IgD-negative memory B cell (primary cell): ENCODE results near the gene GMPS. TPM values are rescaled to one million over a fixed set of nuclear protein-coding genes. Genes with fewer than 3 reads are reported as not detected.
A peak's percentile ranks its signal among the peaks of the same experiment; 100 is the strongest.

Source experiments
- H3K27ac Mint-ChIP-seq, 3 donors: one replicate each; pipeline ENCODE4 v1.8.0; 2020 to 2022; ENCODE audit warnings: mild to moderate bottlenecking in 3 of 3, mixed read lengths in 3 of 3, moderate library complexity in 1 of 3
- H3K27me3 Mint-ChIP-seq: one replicate; pipeline ENCODE4 v1.8.0; 2021; ENCODE audit warnings: mixed read lengths
- H3K36me3 Mint-ChIP-seq: one replicate; pipeline ENCODE4 v1.8.0; 2020; ENCODE audit warnings: mild to moderate bottlenecking, mixed read lengths
- H3K4me1 Mint-ChIP-seq, 3 donors: one replicate each; pipeline ENCODE4 v1.8.0; 2020 to 2022; ENCODE audit warnings: mixed read lengths in 3 of 3, mild to moderate bottlenecking in 1 of 3
- H3K4me3 Mint-ChIP-seq, 4 donors: one replicate each; pipeline ENCODE4 v1.8.0; 2020 to 2022; ENCODE audit warnings: mild to moderate bottlenecking in 4 of 4, mixed read lengths in 4 of 4, moderate library complexity in 3 of 4
- H3K9me3 Mint-ChIP-seq, 3 donors: one replicate each; pipeline ENCODE4 v1.8.0; 2020 to 2021; ENCODE audit warnings: mixed read lengths in 3 of 3, mild to moderate bottlenecking in 1 of 3
- polyA plus RNA-seq: library from polyadenylated mRNA; unstranded; fragments of 300-500 nt; fragmentation: Illumina TruSeq; gene quantifications from one replicate; pipeline ENCODE4 v1.2.3, GENCODE V29; 2021

Gene GMPS
- polyA plus RNA-seq, 1 donor from 2014 or later = 47.1 TPM

DNA sequence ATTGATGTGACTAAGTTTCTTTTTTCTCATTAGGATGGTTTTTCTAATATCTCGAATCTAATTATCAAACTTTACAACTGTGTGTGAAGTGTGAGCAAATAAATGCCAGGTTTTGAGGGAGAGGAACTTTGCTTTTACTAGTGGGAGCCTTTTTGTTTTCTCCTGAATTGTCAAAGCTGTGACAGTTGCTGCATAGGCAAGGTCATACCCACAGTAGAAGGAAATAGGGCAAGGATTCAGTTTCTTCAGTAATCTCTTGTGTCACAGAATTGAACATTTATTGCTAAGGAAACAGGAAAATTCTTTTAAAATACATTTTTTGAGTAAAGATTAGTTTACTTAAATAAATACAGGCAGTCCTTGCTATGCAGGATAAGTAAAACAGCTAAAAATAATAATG lies 19.5 kb downstream of the GMPS start:
- H3K36me3 Mint-ChIP-seq = peaks cover 2% of the 10 kb centered on the region
- no peaks in the 10 kb centered on the region for H3K27me3 Mint-ChIP-seq
- no peaks in the 10 kb centered on the region for H3K9me3 Mint-ChIP-seq
- H3K27ac Mint-ChIP-seq = no peak overlapping the region
- peaks cover 12 to 27% (median 26%) of the 10 kb centered on the region in 3 donors for H3K4me1 Mint-ChIP-seq
- no peak overlapping the region for H3K4me3 Mint-ChIP-seq

DNA sequence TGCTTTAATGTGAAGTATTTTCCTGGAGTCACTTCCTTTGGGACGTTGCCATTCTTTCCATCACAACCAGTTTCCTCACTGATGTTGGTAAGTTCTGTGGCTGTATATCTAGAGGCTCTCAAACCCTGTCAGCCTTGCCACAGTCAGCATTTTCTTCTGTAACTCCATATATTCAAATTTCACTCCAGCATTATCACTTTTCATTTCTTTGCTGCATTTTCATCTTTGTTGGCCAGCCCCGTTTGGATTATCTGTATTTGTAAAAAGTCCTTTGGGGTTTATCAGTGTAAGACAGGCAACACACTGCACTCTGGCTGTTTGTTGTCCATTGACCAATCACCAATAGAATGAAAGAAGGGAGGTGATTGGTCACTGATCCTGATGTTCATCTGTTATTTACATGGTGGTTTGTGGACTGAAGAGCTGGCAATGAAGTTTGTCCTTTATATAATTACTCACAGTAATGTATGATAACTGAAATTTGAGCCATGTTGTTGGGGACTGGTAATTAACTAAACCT lies 20.3 kb downstream of the GMPS start:
- Mint-ChIP-seq H3K27me3 (no peaks in the 10 kb centered on the region), H3K27ac (peak overlapping the region in 1 of 3 donors; percentile 26), H3K4me1 (peaks cover 11 to 26% (median 26%) of the 10 kb centered on the region in 3 donors)

DNA sequence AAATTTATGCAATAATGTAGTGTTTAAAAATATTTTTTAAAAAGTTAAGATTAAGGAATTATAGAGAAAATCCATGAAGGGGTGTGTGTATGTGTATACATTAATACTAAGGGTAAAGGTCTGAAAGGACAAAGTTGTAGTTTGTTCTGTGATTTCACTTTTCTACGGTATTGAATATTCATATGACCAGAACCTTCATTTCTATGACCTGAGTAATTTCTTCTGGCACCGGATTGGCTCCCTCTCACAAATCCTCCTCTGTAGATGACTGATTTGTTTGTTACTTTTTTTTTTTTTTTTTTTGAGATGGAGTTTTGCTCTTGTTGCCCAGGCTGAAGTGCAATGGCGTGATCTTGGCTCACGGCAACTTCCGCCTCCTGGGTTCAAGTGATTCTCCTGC lies 20.9 kb downstream of the GMPS start:
- Mint-ChIP-seq H3K4me1 (peaks cover 11 to 26% (median 26%) of the 10 kb centered on the region in 3 donors), H3K27me3 (no peaks in the 10 kb centered on the region), H3K36me3 (peaks cover 5% of the 10 kb centered on the region), H3K9me3 (no peaks in the 10 kb centered on the region), H3K27ac (no peak overlapping the region), H3K4me3 (no peak overlapping the region)

More for the DNA sequence above, 20.3 kb downstream of the GMPS start:
- H3K36me3 Mint-ChIP-seq = peaks cover 3% of the 10 kb centered on the region
- H3K9me3 Mint-ChIP-seq = no peaks in the 10 kb centered on the region
- peak overlapping the region in 2 of 4 donors; percentile 1 to 24 for H3K4me3 Mint-ChIP-seq

DNA sequence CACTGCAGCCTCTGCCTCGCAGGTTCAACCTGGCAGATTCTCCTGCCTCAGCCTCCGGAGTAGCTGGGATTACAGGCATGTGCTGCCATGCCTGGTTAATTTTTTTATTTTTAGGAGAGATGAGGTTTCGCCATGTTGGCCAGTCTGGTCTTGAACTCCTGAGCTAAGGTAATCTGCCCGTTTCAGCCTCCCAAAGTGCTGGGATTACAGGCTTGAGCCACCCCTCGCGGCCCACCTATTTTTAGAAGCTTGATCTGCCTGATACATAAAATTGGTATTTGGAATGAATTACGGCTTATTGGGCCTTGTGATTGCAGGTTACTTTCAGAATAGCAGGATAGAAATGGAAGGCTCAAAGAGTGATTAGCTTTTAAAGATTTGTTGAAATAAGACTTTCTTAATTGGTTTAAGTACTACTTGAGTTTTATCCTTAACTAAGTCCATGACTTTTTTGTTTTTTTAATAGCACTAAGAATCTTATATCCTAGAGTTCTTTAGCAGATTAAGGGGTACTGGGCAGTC lies 25.0 kb downstream of the GMPS start:
- Mint-ChIP-seq H3K27me3 (no peaks in the 10 kb centered on the region), H3K36me3 (peaks cover 16% of the 10 kb centered on the region), H3K9me3 (no peaks in the 10 kb centered on the region), H3K27ac (no peak overlapping the region), H3K4me3 (no peak overlapping the region), H3K4me1 (peaks cover 4 to 10% (median 7%) of the 10 kb centered on the region in 3 donors)

DNA sequence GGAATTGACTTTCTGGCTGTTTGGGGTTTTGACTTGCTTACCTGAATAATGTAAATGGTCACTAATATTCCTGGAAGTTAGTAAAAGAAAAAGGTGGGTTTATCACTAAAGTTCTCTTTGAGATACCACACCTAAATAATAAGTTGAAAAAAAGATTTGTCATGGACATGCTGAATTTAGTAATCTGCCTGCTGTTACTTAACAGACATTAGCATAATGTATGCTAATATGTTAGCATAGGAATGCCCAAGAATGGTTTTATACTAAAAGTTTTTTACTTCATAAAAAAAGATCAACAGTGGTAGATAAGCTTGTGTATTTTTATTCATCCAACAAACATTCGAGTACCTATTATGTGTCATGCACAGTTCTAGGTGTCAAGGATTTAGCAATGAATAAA lies 36.5 kb downstream of the GMPS start:
- H3K36me3 Mint-ChIP-seq = peaks cover 11% of the 10 kb centered on the region
- no peaks in the 10 kb centered on the region for H3K27me3 Mint-ChIP-seq
- H3K4me1 Mint-ChIP-seq = peaks cover 6 to 10% (median 7%) of the 10 kb centered on the region in 3 donors
- no peak overlapping the region for H3K4me3 Mint-ChIP-seq
- no peak overlapping the region for H3K27ac Mint-ChIP-seq
- no peaks in the 10 kb centered on the region for H3K9me3 Mint-ChIP-seq

DNA sequence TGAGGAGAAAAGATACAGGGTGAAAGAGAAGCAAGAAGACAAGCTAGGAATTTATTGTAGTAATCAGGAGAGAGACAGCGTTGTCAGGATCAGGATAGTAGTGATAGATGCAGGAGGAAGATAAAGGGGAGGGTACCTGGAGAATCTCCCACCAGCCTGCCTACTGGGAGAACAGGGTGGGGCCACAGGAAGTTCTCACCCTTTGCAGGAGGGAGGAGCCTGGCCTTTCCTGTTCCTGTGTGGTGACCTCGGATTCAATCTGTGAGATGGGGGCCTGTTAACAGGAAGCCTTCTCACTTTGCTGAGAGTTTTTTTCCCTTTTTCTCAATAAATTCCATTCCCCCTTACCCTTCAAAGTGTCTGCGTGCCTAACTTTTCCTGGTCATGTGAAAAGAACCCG lies 37.6 kb downstream of the GMPS start:
- Mint-ChIP-seq H3K36me3 (peaks cover 16% of the 10 kb centered on the region), H3K4me1 (peaks cover 6 to 10% (median 7%) of the 10 kb centered on the region in 3 donors), H3K9me3 (no peaks in the 10 kb centered on the region), H3K27ac (peak overlapping the region in 2 of 3 donors; percentile 10 to 88), H3K4me3 (no peak overlapping the region), H3K27me3 (no peaks in the 10 kb centered on the region)

DNA sequence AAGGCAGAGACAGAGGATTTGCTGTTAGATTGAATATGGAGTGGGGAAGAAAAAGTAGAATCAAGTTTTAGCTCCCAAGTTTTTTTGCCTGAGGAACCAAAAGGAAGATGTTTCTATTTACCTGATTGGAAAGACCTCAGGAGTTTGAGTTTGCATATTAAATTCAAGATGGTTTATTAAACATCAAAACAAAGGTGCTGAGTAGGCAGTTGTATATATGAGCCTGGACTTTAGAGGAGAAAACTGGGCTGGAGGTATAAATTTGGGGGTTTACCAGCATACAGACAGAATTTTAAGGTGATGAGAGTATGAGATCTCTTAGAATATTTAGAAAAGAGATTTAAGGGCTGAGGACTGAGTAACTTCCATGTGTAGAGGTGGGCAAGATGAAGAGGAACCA lies 38.2 kb downstream of the GMPS start:
- peaks cover 17% of the 10 kb centered on the region for H3K36me3 Mint-ChIP-seq
- H3K4me1 Mint-ChIP-seq = peaks cover 6 to 10% (median 7%) of the 10 kb centered on the region in 3 donors
- H3K27me3 Mint-ChIP-seq = no peaks in the 10 kb centered on the region
- no peak overlapping the region for H3K4me3 Mint-ChIP-seq
- peak overlapping the region in 2 of 3 donors; percentile 2 to 88 for H3K27ac Mint-ChIP-seq
- no peaks in the 10 kb centered on the region for H3K9me3 Mint-ChIP-seq

DNA sequence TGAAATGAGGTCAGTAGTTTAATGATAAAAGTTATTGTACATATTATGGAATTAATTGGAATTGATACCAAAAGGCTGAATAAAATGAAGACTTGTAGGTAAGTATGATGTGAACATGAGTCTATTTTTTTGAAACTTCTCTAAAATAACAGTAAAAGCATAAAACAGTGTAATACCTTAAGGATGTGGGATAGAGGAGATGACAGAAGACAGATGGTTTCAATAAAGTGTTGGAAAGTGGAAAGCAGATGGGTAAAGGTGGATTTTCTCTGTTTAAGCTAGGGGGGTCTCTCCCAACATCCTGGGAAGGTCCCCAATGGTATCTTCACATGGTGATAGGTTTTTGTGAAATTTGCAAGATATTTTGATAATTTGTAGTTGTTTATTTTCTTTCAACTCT lies 41.6 kb downstream of the GMPS start:
- H3K27me3 Mint-ChIP-seq = no peaks in the 10 kb centered on the region
- H3K4me1 Mint-ChIP-seq = peaks cover 6 to 10% (median 7%) of the 10 kb centered on the region in 3 donors
- peaks cover 33% of the 10 kb centered on the region for H3K36me3 Mint-ChIP-seq

DNA sequence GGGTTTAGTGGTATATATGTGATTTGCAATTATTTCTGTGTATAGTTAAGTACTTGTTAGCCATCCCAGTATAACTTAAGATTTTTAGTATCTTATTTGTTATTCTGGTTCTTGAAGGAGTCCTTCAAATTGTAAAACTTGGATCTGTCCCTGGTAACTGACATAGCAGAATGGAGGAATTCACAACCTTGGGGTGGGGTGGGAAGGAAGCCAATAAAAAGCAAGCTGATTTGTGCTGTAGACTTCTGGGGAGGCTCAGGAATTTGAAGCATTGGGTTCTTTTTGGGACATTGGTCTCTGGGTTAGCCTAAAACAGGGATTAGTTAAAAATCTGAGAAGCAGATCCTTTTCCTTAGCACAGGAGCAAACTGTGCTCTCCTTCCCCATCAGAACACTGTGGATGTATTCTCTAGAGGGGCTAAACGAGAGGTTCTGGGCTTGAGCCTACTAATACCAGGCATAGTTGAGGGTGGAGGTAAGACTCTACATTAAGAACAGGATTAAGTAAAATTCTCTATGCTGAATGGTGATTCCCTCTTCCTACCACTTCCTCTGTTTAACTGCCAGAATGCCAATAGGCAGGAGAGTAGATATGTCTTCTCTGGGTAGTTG lies 42.2 kb downstream of the GMPS start:
- H3K9me3 Mint-ChIP-seq = no peaks in the 10 kb centered on the region
- peaks cover 30% of the 10 kb centered on the region for H3K36me3 Mint-ChIP-seq
- no peak overlapping the region for H3K4me3 Mint-ChIP-seq
- no peaks in the 10 kb centered on the region for H3K27me3 Mint-ChIP-seq
- H3K4me1 Mint-ChIP-seq = peaks cover 3 to 7% (median 5%) of the 10 kb centered on the region in 3 donors
- no peak overlapping the region for H3K27ac Mint-ChIP-seq

More for the DNA sequence above, 41.6 kb downstream of the GMPS start:
- Mint-ChIP-seq H3K9me3 (no peaks in the 10 kb centered on the region), H3K27ac (no peak overlapping the region), H3K4me3 (no peak overlapping the region)

DNA sequence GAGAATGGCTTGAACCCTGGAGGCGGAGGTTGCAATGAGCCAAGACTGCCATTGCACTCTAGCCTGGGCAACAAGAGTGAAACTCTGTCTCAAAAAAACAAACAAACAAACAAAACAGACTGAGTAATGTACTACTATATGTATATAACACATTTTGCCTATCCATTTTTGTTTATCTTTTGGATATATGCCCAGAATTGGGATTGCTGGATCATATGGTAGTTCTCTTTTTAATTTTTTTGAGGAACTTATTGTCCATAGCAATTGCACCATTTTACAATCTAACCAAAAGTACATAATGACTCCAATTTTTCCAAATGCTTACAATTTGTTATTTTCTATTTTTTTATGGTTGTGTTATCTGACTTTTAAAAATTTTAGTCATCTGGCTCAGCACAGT lies 47.3 kb downstream of the GMPS start:
- Mint-ChIP-seq H3K27ac (no peak overlapping the region), H3K9me3 (no peaks in the 10 kb centered on the region), H3K4me1 (no peaks in the 10 kb centered on the region), H3K36me3 (peaks cover 22% of the 10 kb centered on the region), H3K4me3 (no peak overlapping the region), H3K27me3 (no peaks in the 10 kb centered on the region)

DNA sequence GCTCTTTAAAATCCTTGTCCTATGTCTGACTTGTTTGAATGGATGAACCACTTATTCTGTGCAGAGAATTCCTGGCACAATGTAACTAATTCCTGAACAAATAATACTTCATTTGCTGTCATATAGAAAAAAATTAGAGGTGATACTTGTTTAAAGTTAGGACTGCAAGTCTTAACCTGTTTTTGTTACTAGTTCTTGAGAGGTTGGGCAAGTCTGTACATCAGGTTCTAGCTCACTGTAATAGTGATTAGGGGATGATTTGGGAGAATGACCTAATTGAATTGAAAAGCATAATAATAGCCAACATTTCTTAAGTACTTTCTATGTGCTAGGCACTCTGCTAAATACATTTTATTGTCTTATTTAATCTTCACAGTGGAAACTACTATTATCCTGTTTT lies 49.3 kb downstream of the GMPS start:
- Mint-ChIP-seq H3K4me3 (no peak overlapping the region), H3K27ac (no peak overlapping the region), H3K36me3 (peaks cover 17% of the 10 kb centered on the region), H3K27me3 (no peaks in the 10 kb centered on the region), H3K4me1 (no peaks in the 10 kb centered on the region), H3K9me3 (no peaks in the 10 kb centered on the region)

DNA sequence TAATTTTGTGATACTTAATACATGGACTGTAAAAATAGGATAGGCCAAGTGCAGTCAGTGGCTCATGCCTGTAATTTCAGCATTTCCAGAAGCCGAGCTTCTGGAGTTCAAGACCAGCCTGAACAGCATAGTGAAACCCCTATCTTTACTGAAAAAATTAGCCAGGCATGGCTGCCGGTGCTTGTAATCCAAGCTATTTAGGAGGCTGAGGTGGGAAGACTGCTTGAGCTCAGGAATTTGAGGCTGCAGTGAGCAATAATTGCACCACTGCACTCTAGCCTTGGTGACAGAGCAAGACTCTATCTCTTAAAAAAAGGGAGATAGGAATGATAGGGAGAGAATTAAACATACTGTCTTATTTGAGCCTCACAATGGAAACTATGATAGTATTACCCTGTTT lies 51.0 kb downstream of the GMPS start:
- Mint-ChIP-seq H3K36me3 (peaks cover 13% of the 10 kb centered on the region), H3K4me1 (no peaks in the 10 kb centered on the region), H3K27me3 (no peaks in the 10 kb centered on the region), H3K9me3 (no peaks in the 10 kb centered on the region), H3K27ac (no peak overlapping the region), H3K4me3 (no peak overlapping the region)

DNA sequence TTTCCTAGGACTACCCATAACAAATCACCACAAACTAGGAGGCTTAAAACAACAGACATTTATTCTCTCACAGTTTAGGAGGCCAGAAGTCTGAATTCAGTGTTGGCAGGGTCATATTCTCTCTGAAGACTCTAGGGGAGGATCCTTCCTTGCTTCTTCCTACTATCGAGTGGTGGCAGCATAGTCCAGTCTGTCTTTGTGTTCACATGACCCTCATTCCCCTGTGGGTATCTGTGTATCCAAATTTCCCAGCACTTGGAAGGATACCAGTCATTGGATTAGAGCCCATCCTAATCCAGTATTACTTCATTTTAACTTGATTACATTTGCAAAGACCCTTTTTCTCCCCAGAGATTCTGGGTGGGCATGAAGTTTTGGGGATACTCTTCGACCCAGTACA lies 63.8 kb downstream of the GMPS start:
- peaks cover 17% of the 10 kb centered on the region for H3K36me3 Mint-ChIP-seq
- H3K27ac Mint-ChIP-seq = no peak overlapping the region

DNA sequence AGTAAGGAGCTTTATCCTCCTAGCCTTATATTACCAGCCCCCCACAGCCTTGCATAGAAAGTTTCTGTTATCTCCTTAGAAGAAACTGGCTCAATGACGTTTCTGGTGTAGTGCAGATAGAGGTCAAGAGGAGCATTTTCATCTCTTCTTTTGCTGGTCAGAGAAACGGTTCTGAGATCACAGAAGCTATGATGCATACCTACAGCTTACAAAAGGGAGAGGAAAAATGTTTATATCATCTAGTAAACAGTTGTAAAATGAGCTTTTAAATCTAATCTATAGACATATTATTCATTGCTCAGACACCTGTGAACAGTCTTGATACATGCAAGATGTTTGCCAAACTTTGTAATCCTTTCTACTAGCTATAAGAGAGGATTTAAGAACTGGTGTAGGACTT lies 68.0 kb downstream of the GMPS start:
- no peak overlapping the region for H3K4me3 Mint-ChIP-seq
- no peaks in the 10 kb centered on the region for H3K27me3 Mint-ChIP-seq
- H3K36me3 Mint-ChIP-seq = peaks cover 22% of the 10 kb centered on the region
- no peaks in the 10 kb centered on the region for H3K9me3 Mint-ChIP-seq
- peaks cover 0 to 2% (median 0%) of the 10 kb centered on the region in 3 donors for H3K4me1 Mint-ChIP-seq
- no peak overlapping the region for H3K27ac Mint-ChIP-seq

More for the DNA sequence above, 63.8 kb downstream of the GMPS start:
- Mint-ChIP-seq H3K27me3 (no peaks in the 10 kb centered on the region), H3K9me3 (no peaks in the 10 kb centered on the region), H3K4me3 (no peak overlapping the region), H3K4me1 (peaks cover 0 to 2% (median 0%) of the 10 kb centered on the region in 3 donors)

DNA sequence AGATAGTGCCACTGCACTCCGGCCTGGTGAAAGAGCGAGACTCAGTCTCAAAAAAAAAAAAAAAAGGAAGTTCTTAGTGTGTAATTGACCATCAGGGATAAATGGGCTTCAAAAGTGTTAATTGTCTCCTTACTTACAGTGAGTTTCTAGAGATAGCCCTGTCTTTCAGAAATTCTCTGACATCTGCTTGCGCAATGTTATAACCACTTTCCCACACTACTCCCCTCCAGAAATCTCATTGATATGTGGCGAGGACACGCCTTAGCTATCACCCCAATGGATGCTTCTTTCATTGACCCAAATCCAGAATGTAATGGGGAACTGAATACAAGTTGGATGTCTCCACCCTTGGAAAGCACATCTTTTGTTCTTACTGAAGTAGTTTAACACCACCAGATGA lies 70.9 kb downstream of the GMPS start:
- H3K4me3 Mint-ChIP-seq = no peak overlapping the region
- H3K27ac Mint-ChIP-seq = no peak overlapping the region
- H3K4me1 Mint-ChIP-seq = peaks cover 0 to 2% (median 0%) of the 10 kb centered on the region in 3 donors
- no peaks in the 10 kb centered on the region for H3K9me3 Mint-ChIP-seq
- no peaks in the 10 kb centered on the region for H3K27me3 Mint-ChIP-seq
- H3K36me3 Mint-ChIP-seq = peaks cover 15% of the 10 kb centered on the region

DNA sequence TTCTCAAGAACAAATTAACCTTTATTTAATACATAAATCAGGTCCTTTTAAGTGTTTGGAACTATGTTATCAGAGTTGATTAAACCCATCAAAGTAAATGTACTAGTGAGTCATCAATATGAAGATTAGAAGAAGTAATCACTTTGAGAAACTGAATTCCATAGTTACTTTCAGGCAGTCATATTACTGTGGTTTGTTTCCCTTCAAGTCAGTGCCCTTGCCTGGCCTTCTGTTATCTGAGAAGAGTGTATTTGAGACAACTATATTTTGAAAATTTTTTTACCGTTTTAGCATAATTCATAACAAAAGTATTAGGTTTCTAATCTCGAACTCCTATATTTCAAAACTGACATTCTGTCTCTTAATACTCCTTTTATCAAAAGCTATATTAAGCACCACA lies 73.6 kb downstream of the GMPS start:
- H3K36me3 Mint-ChIP-seq = peaks cover 13% of the 10 kb centered on the region
- no peaks in the 10 kb centered on the region for H3K4me1 Mint-ChIP-seq
- no peak overlapping the region for H3K27ac Mint-ChIP-seq
- no peaks in the 10 kb centered on the region for H3K9me3 Mint-ChIP-seq
- no peak overlapping the region for H3K4me3 Mint-ChIP-seq
- no peaks in the 10 kb centered on the region for H3K27me3 Mint-ChIP-seq
